ENCODE results near the gene GRAP2.

DNA sequence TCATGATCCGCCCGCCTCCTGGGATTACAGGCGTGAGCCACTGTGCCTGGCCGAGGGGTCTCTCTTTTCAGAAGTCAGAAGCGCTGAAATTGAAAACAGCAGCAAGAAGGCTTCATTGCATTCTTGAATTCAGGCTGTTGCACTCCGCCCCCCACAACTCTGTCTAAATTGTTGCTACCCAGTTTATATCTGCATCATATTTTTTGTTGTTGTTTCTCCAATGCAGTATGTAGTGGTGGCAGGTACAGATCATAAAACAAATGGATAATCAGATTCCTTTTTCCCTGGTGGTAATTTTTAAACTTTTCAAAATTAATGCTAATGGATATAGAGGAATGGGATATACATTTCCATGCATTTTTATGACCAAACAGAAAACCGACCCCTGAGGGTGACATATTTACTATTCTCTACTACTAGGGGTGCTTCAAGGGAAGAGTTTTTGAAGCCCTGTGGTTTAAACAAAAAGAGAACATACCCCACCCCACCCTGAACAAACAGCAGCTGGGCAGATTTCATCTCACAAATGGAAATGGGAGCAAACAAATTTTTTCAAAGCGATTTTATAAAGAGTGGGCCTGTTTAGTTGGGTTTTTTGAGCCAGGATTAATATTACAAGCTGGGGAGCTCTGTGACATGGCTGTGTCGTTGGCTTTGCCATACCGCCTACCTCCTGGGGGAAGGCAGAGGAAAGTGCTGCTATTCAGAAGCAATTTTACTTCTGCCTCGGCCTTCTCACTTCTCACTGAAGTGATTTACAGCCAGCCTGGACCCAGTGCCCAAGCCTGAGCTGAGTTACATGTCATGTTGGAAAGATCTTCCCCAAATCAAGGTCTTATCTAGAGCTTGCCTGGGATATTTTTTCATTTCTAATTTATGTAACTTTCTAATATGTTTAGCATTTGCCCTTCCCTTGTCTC, 43.3 kb downstream of the GRAP2 start:
- TF ChIP-seq, protein P1, sequence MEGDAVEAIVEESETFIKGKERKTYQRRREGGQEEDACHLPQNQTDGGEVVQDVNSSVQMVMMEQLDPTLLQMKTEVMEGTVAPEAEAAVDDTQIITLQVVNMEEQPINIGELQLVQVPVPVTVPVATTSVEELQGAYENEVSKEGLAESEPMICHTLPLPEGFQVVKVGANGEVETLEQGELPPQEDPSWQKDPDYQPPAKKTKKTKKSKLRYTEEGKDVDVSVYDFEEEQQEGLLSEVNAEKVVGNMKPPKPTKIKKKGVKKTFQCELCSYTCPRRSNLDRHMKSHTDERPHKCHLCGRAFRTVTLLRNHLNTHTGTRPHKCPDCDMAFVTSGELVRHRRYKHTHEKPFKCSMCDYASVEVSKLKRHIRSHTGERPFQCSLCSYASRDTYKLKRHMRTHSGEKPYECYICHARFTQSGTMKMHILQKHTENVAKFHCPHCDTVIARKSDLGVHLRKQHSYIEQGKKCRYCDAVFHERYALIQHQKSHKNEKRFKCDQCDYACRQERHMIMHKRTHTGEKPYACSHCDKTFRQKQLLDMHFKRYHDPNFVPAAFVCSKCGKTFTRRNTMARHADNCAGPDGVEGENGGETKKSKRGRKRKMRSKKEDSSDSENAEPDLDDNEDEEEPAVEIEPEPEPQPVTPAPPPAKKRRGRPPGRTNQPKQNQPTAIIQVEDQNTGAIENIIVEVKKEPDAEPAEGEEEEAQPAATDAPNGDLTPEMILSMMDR (IDR thresholded peaks at IDR 0.05) = no peak
- TF ChIP-seq POLR2A (IDR thresholded peaks at IDR 0.05) = no peak
